OCI-LY1 (cell line): ENCODE measurements around the gene NKX2-3.

Source experiments
- H2AFZ ChIP-seq: fragments of 200-600 bp; sonication (generic), shearing (Covaris generic); 2 replicates; pipeline ENCODE4 v1.6.0; 2014; ENCODE audit warnings: antibody characterized with exemption, mild to moderate bottlenecking, low read length
- H3F3A ChIP-seq: fragments of 200-600 bp; sonication (generic), shearing (Covaris generic); 2 replicates; pipeline ENCODE4 v1.6.0; 2014; ENCODE audit warnings: mild to moderate bottlenecking, antibody characterized with exemption, low read length, moderate library complexity; ENCODE audit not compliant: insufficient read depth
- H3K27ac ChIP-seq: fragments of 200-600 bp; sonication (generic); 2 replicates; pipeline ENCODE4 v1.5.1; 2014; ENCODE audit warnings: low read length, mixed run types, mild to moderate bottlenecking, low read depth; ENCODE audit not compliant: poor library complexity, severe bottlenecking
- H3K27me3 ChIP-seq: fragments of 200-600 bp; sonication (generic); 2 replicates; pipeline ENCODE4 v1.6.0; 2014; ENCODE audit warnings: antibody characterized with exemption, mild to moderate bottlenecking, low read length, moderate library complexity; ENCODE audit not compliant: insufficient read depth
- H3K36me3 ChIP-seq: fragments of 200-600 bp; sonication (generic); 2 replicates; pipeline ENCODE4 v1.6.1; 2014; ENCODE audit warnings: mild to moderate bottlenecking, antibody characterized with exemption, low read length, moderate library complexity, mixed read lengths; ENCODE audit not compliant: insufficient read depth
- H3K4me1 ChIP-seq: fragments of 200-600 bp; sonication (generic); 2 replicates; pipeline ENCODE4 v1.5.1; 2014; ENCODE audit warnings: mild to moderate bottlenecking, low read length, moderate library complexity; ENCODE audit not compliant: insufficient read depth, severe bottlenecking
- H3K4me2 ChIP-seq: fragments of 200-600 bp; sonication (generic), shearing (Covaris generic); 2 replicates; pipeline ENCODE4 v1.6.1; 2014; ENCODE audit warnings: low read length
- H3K4me3 ChIP-seq: fragments of 200-600 bp; sonication (generic); 2 replicates; pipeline ENCODE4 v1.5.1; 2014; ENCODE audit warnings: low read length, low read depth, mild to moderate bottlenecking, mixed read lengths; ENCODE audit not compliant: poor library complexity, severe bottlenecking
- H3K79me2 ChIP-seq: fragments of 200-600 bp; shearing (Covaris generic); 2 replicates; pipeline ENCODE4 v1.6.1; 2016; ENCODE audit warnings: mixed run types, low read length, mixed read lengths; ENCODE audit not compliant: insufficient read depth
- H3K9ac ChIP-seq: fragments of 200-600 bp; sonication (generic), shearing (Covaris generic); 2 replicates; pipeline ENCODE4 v1.6.1; 2014; ENCODE audit warnings: mild to moderate bottlenecking, low read length, mixed read lengths
- H3K9me2 ChIP-seq: fragments of 200-600 bp; sonication (generic), shearing (Covaris generic); 2 replicates; pipeline ENCODE4 v1.6.1; 2014; ENCODE audit warnings: low read depth, mild to moderate bottlenecking, low read length, mixed read lengths
- H3K9me3 ChIP-seq: fragments of 200-600 bp; shearing (Covaris generic); 2 replicates; pipeline ENCODE4 v1.6.1; 2014; ENCODE audit warnings: low read length, mixed read lengths
- H4K20me1 ChIP-seq: fragments of 200-600 bp; sonication (generic), shearing (Covaris generic); 2 replicates; pipeline ENCODE4 v1.6.0; 2016; ENCODE audit warnings: mild to moderate bottlenecking, low read length; ENCODE audit not compliant: insufficient read depth
- EZH2 ChIP-seq: fragments of 200-600 bp; sonication (generic), shearing (Covaris generic); IDR thresholded peaks from 2 replicates; pipeline ENCODE4 v1.8.0; 2017; ENCODE audit warnings: borderline replicate concordance, mixed run types, mild to moderate bottlenecking, antibody characterized with exemption, low read length, moderate library complexity, mixed read lengths
- TF ChIP-seq, protein P1 (sequence below): fragments of 200-600 bp; sonication (generic), shearing (Covaris generic); IDR thresholded peaks from 2 replicates; pipeline ENCODE4 v1.5.1; 2017; ENCODE audit warnings: mild to moderate bottlenecking, antibody characterized with exemption, low read length, moderate library complexity, mixed read lengths

The NKX2-3 gene

DNA sequence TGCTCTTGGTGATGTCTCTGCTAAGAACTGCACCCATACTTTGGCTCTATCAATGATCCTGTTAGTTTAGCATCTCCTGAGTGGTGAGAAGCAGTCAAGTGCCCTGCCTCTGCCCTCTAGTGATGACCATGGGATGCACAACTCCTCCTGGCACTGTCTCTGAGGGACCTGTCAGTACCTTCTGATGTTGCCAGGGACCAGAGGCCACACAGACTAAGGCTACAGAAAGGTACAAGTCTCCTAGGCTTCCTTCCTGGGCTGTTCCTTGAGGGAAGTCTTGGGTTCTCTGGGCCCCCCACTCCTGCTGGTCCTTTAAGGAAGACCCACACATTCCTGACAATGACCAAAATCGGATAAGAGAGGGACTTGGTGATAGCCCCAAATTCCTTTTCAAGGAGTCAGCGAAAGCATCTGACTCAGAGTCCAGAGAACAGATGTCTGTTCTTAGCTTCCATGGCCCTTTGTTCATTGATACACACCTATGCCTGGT is 15.3 kb downstream of the NKX2-3 start:
- H3K4me2 ChIP-seq: no peak overlapping the region
- TF ChIP-seq, protein P1, sequence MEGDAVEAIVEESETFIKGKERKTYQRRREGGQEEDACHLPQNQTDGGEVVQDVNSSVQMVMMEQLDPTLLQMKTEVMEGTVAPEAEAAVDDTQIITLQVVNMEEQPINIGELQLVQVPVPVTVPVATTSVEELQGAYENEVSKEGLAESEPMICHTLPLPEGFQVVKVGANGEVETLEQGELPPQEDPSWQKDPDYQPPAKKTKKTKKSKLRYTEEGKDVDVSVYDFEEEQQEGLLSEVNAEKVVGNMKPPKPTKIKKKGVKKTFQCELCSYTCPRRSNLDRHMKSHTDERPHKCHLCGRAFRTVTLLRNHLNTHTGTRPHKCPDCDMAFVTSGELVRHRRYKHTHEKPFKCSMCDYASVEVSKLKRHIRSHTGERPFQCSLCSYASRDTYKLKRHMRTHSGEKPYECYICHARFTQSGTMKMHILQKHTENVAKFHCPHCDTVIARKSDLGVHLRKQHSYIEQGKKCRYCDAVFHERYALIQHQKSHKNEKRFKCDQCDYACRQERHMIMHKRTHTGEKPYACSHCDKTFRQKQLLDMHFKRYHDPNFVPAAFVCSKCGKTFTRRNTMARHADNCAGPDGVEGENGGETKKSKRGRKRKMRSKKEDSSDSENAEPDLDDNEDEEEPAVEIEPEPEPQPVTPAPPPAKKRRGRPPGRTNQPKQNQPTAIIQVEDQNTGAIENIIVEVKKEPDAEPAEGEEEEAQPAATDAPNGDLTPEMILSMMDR: peak; percentile 15; the same call in 1 of the 2 replicates
- TF ChIP-seq EZH2: no peak

DNA sequence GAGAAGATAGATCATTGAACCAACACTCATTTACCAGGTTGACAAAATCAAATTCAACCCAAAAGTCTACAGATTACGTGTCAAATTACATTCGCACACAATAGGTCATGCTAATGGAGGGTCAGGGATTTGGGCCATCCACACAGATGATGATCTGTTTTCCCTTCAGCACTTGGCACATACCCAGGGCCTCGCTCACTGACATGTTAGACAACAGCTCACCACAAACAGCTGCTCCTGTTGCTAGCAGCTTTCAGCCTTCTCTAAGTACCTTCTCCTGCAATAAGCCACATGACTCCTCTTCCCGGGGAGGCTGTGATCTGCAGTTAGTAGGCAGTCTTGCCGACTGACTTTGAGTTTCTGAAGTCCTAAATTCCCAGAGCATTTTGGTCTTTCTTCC is 18.4 kb downstream of the NKX2-3 start:
- Histone ChIP-seq H3F3A (no peaks in the 10 kb centered on the region), H3K4me2 (no peak overlapping the region), H3K4me1 (no peaks in the 10 kb centered on the region), H3K9me2 (no peaks in the 10 kb centered on the region), H3K36me3 (no peaks in the 10 kb centered on the region), H3K27me3 (no peaks in the 10 kb centered on the region), H3K4me3 (no peak overlapping the region), H3K9me3 (no peaks in the 10 kb centered on the region), H2AFZ (no peak overlapping the region), H3K79me2 (no peaks in the 10 kb centered on the region), H4K20me1 (no peaks in the 10 kb centered on the region), H3K9ac (no peak overlapping the region), H3K27ac (no peak overlapping the region)
- TF ChIP-seq EZH2: no peak
- TF ChIP-seq, protein P1: no peak

More for the DNA sequence above, 15.3 kb downstream of the NKX2-3 start:
- Histone ChIP-seq H3K9me3 (no peaks in the 10 kb centered on the region), H2AFZ (no peak overlapping the region), H4K20me1 (no peaks in the 10 kb centered on the region), H3K9me2 (no peaks in the 10 kb centered on the region), H3K79me2 (no peaks in the 10 kb centered on the region), H3K9ac (no peak overlapping the region), H3K4me3 (no peak overlapping the region), H3F3A (no peaks in the 10 kb centered on the region), H3K4me1 (no peaks in the 10 kb centered on the region), H3K36me3 (no peaks in the 10 kb centered on the region), H3K27me3 (no peaks in the 10 kb centered on the region), H3K27ac (no peak overlapping the region)

DNA sequence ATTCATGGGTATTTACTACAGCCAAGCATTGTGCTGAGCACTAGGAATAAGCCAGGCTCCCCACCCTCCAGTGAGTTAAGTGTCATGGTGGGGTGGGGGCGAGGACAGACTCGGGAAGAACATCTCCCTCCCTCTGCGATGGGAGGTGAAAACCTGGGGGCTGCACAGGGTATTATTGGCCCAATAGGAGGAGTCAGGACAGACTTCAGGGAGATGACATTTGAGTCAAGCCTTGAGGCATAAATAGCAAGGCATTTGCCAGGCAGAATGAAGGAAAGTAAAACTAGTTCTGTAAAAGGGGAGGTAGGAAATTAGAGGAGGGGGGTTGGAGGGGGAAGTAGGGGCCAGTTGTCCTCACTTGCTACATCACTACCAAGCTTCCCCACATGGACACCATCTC is 18.9 kb downstream of the NKX2-3 start:
- Histone ChIP-seq H3K27me3 (no peaks in the 10 kb centered on the region), H3K4me1 (no peaks in the 10 kb centered on the region), H3K27ac (no peak overlapping the region), H4K20me1 (no peaks in the 10 kb centered on the region), H3K36me3 (no peaks in the 10 kb centered on the region), H3K79me2 (no peaks in the 10 kb centered on the region), H2AFZ (no peak overlapping the region), H3K4me3 (no peak overlapping the region), H3K9ac (no peak overlapping the region), H3F3A (no peaks in the 10 kb centered on the region), H3K4me2 (no peak overlapping the region), H3K9me2 (no peaks in the 10 kb centered on the region), H3K9me3 (no peaks in the 10 kb centered on the region)
- TF ChIP-seq, protein P1: no peak
- no peak for TF ChIP-seq EZH2
